HepG2 (cell line): Measurements from ENCODE around the gene AGER. TPM values are rescaled to one million over a fixed set of nuclear protein-coding genes. Genes with fewer than 3 reads are reported as not detected.

Experiments used
- ATAC-seq: fragments of 200-7000 bp; cut with Tn5 transposase; 3 replicates; pipeline ENCODE4 v1.9.1; 2020; ENCODE audit warnings: mild to moderate bottlenecking, moderate library complexity
- BruUV-seq: library from RNA; stranded (reverse); fragments of 400-500 nt; replicated peaks from 2 replicates; lab custom pipeline; 2021; lab: Mats Ljungman, UMichigan
- CTCF ChIA-PET: fragments of 300-600 bp; formaldehyde crosslinking; extraction: SDS; loops from one replicate; lab custom pipeline; 2021; ENCODE audit warnings: low total read pairs, inconsistent platforms, low intra/inter-chr PET ratio; lab: Yijun Ruan, JAX
- POLR2A ChIA-PET: fragments of 350-600 bp; sonication (Branson Sonifier 250); formaldehyde crosslinking; loops from one replicate; lab custom pipeline; 2020; ENCODE audit warnings: antibody characterized with exemption, inconsistent platforms; lab: Yijun Ruan, JAX
- DNase-seq: peaks from one replicate; pipeline ENCODE4 v3.0.0-alpha.2; 2015; ENCODE audit warnings: low spot score
- FAIRE-seq: peaks from 3 replicates; lab custom pipeline; 2011; peaks lifted over from hg19 to GRCh38; lab: Jason Lieb, UNC
- H2AFZ ChIP-seq: one replicate; pipeline ENCODE4 v1.6.1; 2011; ENCODE audit warnings: low read length, inconsistent platforms
- H3K27ac ChIP-seq: fragments of 300-600 bp; 3 replicates; pipeline ENCODE4 v1.8.0; 2011; ENCODE audit warnings: mixed run types, mild to moderate bottlenecking, mixed read lengths, low read length, inconsistent platforms; ENCODE audit not compliant: insufficient read depth; ENCODE audit errors: extremely low read length
- H3K27me3 ChIP-seq, 2 experiments: fragments of 200-600 bp in 1 of 2; 2 replicates in 1 of 2; 3 replicates in 1 of 2; pipeline versions ENCODE4 v1.6.0 to v1.8.0; 2011; ENCODE audit warnings: low read length in 2 of 2, mild to moderate bottlenecking in 2 of 2, moderate library complexity in 2 of 2, inconsistent platforms in 1 of 2; ENCODE audit not compliant: insufficient read depth in 2 of 2, control insufficient read depth in 1 of 2
- H3K36me3 ChIP-seq, 2 experiments: fragments of 200-600 bp in 1 of 2; replicated peaks in 1 of 2; 2 replicates in 1 of 2; 3 replicates in 1 of 2; pipeline versions ENCODE4 v1.5.1 to v1.8.0; 2011; ENCODE audit warnings: low read length in 2 of 2, inconsistent platforms in 1 of 2; ENCODE audit not compliant: insufficient read depth in 2 of 2, control insufficient read depth in 1 of 2
- H3K4me1 ChIP-seq: 2 replicates; pipeline ENCODE4 v1.5.1; 2012; ENCODE audit warnings: low read length, inconsistent platforms; ENCODE audit not compliant: insufficient read depth
- H3K4me2 ChIP-seq: 2 replicates; pipeline ENCODE4 v1.6.0; 2011; ENCODE audit warnings: low read depth, low read length, inconsistent platforms
- H3K4me3 ChIP-seq, 3 experiments: fragments of 200-600 bp in 1 of 3; sonication (generic), shearing (Covaris generic) in 1 of 3; replicated peaks in 1 of 3; 2 replicates each; pipeline ENCODE4 v1.5.1; 2011 to 2016; ENCODE audit warnings: low read length in 3 of 3, inconsistent platforms in 2 of 3, low read depth in 2 of 3, mild to moderate bottlenecking in 2 of 3, control low read depth in 1 of 3, mixed read lengths in 1 of 3; ENCODE audit not compliant: insufficient read depth in 1 of 3
- H3K79me2 ChIP-seq: one replicate; pipeline ENCODE4 v1.6.1; 2011; ENCODE audit warnings: low read length, inconsistent platforms; ENCODE audit not compliant: insufficient read depth
- H3K9ac ChIP-seq: 2 replicates; pipeline ENCODE4 v1.6.0; 2011; ENCODE audit warnings: mild to moderate bottlenecking, low read depth, low read length, inconsistent platforms; ENCODE audit not compliant: insufficient read depth
- H3K9me3 ChIP-seq: 2 replicates; pipeline ENCODE4 v1.5.1; 2012; ENCODE audit warnings: mild to moderate bottlenecking, low read length
- H4K20me1 ChIP-seq: 2 replicates; pipeline ENCODE4 v1.6.0; 2011; ENCODE audit warnings: inconsistent platforms, mild to moderate bottlenecking, low read length, moderate library complexity; ENCODE audit not compliant: insufficient read depth
- ASH2L ChIP-seq: fragments of 300-600, 200-600 bp; sonication (generic); IDR thresholded peaks from 2 replicates; pipeline ENCODE4 v1.7.0; 2017; ENCODE audit warnings: low read depth, mild to moderate bottlenecking, moderate library complexity, mixed read lengths, low read length; ENCODE audit not compliant: insufficient read length
- EEA1 ChIP-seq: sonication (generic); formaldehyde crosslinking; IDR thresholded peaks from 2 replicates; pipeline ENCODE4 v1.5.1; 2020; ENCODE audit warnings: mild to moderate bottlenecking, missing genetic modification reagents, borderline replicate concordance
- NFAT5 ChIP-seq: sonication (generic); formaldehyde crosslinking; IDR thresholded peaks from 2 replicates; pipeline ENCODE4 v1.4.0; 2020; ENCODE audit warnings: missing genetic modification reagents
- NKX3-1 ChIP-seq: sonication (generic); formaldehyde crosslinking; IDR thresholded peaks from 2 replicates; pipeline ENCODE4 v1.5.0; 2020; ENCODE audit warnings: missing genetic modification reagents
- PPARG ChIP-seq: conservative IDR thresholded peaks from 2 replicates; pipeline ENCODE4 v1.6.1; 2016; ENCODE audit warnings: missing biosample characterization, missing genetic modification reagents
- SP2 ChIP-seq: sonication (generic); formaldehyde crosslinking; IDR thresholded peaks from 2 replicates; pipeline ENCODE4 v1.5.1; 2020; ENCODE audit warnings: mild to moderate bottlenecking, missing genetic modification reagents
- YEATS4 ChIP-seq: sonication (generic); formaldehyde crosslinking; IDR thresholded peaks from 2 replicates; pipeline ENCODE4 v1.4.0; 2020; ENCODE audit warnings: missing genetic modification reagents, borderline replicate concordance
- ZBTB20 ChIP-seq: sonication (generic); formaldehyde crosslinking; IDR thresholded peaks from 2 replicates; pipeline ENCODE4 v1.8.1; 2023; ENCODE audit warnings: missing genetic modification reagents, low read depth, mild to moderate bottlenecking, borderline replicate concordance
- ZBTB37 ChIP-seq: sonication (generic); formaldehyde crosslinking; IDR thresholded peaks from 2 replicates; pipeline ENCODE4 v1.4.0; 2020; ENCODE audit warnings: mild to moderate bottlenecking, missing genetic modification reagents
- ZNF251 ChIP-seq: sonication (generic); formaldehyde crosslinking; IDR thresholded peaks from 2 replicates; pipeline ENCODE4 v1.9.0; 2021; ENCODE audit warnings: mild to moderate bottlenecking, missing genetic modification reagents
- ZNF501 ChIP-seq: sonication (generic); formaldehyde crosslinking; IDR thresholded peaks from 2 replicates; pipeline ENCODE4 v1.5.1; 2020; ENCODE audit warnings: mild to moderate bottlenecking, moderate library complexity, missing genetic modification reagents
- ZNF598 ChIP-seq: sonication (generic); formaldehyde crosslinking; IDR thresholded peaks from 2 replicates; pipeline ENCODE4 v1.5.1; 2020; ENCODE audit warnings: mild to moderate bottlenecking, missing genetic modification reagents, borderline replicate concordance
- WGBS: methylation state at CpG from one replicate; pipeline ENCODE4 v1.1.6; 2017; ENCODE audit warnings: low lambda C conversion rate; 5-methylcytosine and 5-hydroxymethylcytosine counted together
- in situ Hi-C: cut with HindIII; loops from 2 replicates; pipeline ENCODE4 v1.10.0; 2017; ENCODE audit warnings: low pct_unique_long_range_greater_than_20kb; ENCODE audit not compliant: extremely low pct_ligation_motif_present
- intact Hi-C: fragments of 100-400 bp; cut with micrococcal nuclease; formaldehyde crosslinking; loops from one replicate; pipeline ENCODE4 v1.10.0; 2022; ENCODE audit not compliant: unreplicated experiment
- polyA plus RNA-seq, 8 experiments: library from polyadenylated mRNA; depleted of rRNA in 3 of 8; stranded (reverse) in 7 of 8; unstranded in 1 of 8; fragments of >200 nt; fragmentation: Illumina TruSeq in 4 of 8; extraction: Trizol in 4 of 8; gene quantifications; 2 replicates each; pipeline versions ENCODE4 v1.2.1 to v1.2.3, GENCODE V29; 2011 to 2016; ENCODE audit warnings: low read depth in 4 of 8, missing spikeins in 1 of 8, mixed read lengths in 1 of 8; ENCODE audit not compliant: insufficient read depth in 1 of 8
- total RNA-seq, 5 experiments: library from RNA; depleted of rRNA; stranded (reverse); fragments of >200 nt; fragmentation: Illumina TruSeq; extraction: Trizol; gene quantifications; 2 replicates each; pipeline ENCODE4 v1.2.3, GENCODE V29; 2016; ENCODE audit warnings: low read depth in 1 of 5
- TF ChIP-seq, protein P1 (sequence below): sonication (generic); formaldehyde crosslinking; IDR thresholded peaks from 2 replicates; pipeline ENCODE4 v1.4.0; 2020; ENCODE audit warnings: missing genetic modification reagents

The AGER gene
- total and polyA plus RNA-seq, 2 of the 13 experiments (the other 11 are each of a cell fraction or from before 2014, with no cell fraction given): 1.9 to 5.1 TPM

- Histone ChIP-seq H3K4me2 (peak overlapping the region; percentile 98), H4K20me1 (no peaks in the 10 kb centered on the region), H3K9ac (peak overlapping the region; percentile 90), H3K4me1 (peaks cover 60% of the 10 kb centered on the region), H3K79me2 (peaks cover 56% of the 10 kb centered on the region), H3K4me3 (peak overlapping the region; percentile 96 to 98 (median 98)), H3K9me3 (no peaks in the 10 kb centered on the region), H3K27ac (peak overlapping the region; percentile 97), H3K27me3 (no peaks in the 10 kb centered on the region; a peak in 1 of 5 replicates), H3K36me3 (peaks cover 15 to 22% of the 10 kb centered on the region in 2 experiments; a peak in 4 of 5 replicates), H2AFZ (no peak overlapping the region)
- no peak for FAIRE-seq
- intact Hi-C loops: loop anchor here (2.0 to 5.0 kb wide), 2 partner anchors 58 to 1090 kb away; no protein-coding TSS in a partner anchor
- DNase-seq: no peak
- peak; percentile 12 for ATAC-seq
- ChIA-PET POLR2A (interaction anchor here (0.6 to 5.8 kb wide), 23 partner anchors 8 to 1094 kb away, joined by 3 to 127 read pairs (median 5); partner anchors contain the start of genes ATF6B, CFB, FKBPL and GPANK1), CTCF (interaction anchor here (0.9 kb wide), 1 partner anchor 58 kb away, joined by 3 read pairs; no protein-coding TSS in a partner anchor)
- in situ Hi-C loops: no loop called here
- TSS peak; percentile 61 for BruUV-seq
- 0% methylated on average over 19 of the region's 20 CpGs for WGBS
- TF ChIP-seq, protein P1, sequence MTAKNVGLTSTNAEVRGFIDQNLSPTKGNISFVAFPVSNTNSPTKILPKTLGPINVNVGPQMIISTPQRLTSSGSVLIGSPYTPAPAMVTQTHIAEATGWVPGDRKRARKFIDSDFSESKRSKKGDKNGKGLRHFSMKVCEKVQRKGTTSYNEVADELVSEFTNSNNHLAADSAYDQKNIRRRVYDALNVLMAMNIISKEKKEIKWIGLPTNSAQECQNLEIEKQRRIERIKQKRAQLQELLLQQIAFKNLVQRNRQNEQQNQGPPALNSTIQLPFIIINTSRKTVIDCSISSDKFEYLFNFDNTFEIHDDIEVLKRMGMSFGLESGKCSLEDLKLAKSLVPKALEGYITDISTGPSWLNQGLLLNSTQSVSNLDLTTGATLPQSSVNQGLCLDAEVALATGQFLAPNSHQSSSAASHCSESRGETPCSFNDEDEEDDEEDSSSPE (CRISPR knock-in tag): peak; percentile 79
- TF ChIP-seq PPARG (CRISPR knock-in tag) (peak; percentile 27; the same call in 1 of the 2 replicates), EEA1 (CRISPR knock-in tag) (peak; percentile 55; the same call in 1 of the 2 replicates), ZBTB20 (CRISPR knock-in tag) (peak; percentile 52; the same call in 1 of the 2 replicates), NKX3-1 (CRISPR knock-in tag) (no peak), ZNF598 (CRISPR knock-in tag) (0 out of 2 replicates have a peak, but pooled peaks have one; percentile 16), ZBTB37 (CRISPR knock-in tag) (no peak), YEATS4 (CRISPR knock-in tag) (0 out of 2 replicates have a peak, but pooled peaks have one; percentile 7), ZNF251 (peak; percentile 84; the same call in 1 of the 2 replicates), ASH2L (peak; percentile 5), SP2 (CRISPR knock-in tag) (no peak), ZNF501 (CRISPR knock-in tag) (peak; percentile 77; the same call in 1 of the 2 replicates), NFAT5 (CRISPR knock-in tag) (no peak)
Measured at GRCh38 chr6:32177183-32177787, 6.8 kb downstream of the AGER start.
